Measurements from ENCODE around the gene FCER1A.
"Not testable (repeated sequence)": the region's sequence is repeated elsewhere in the genome, so short reads cannot be mapped to it uniquely, and the experiment has no call there.

The FCER1A gene

GRCh38 chr1:159302095-159302494 lies at the start of gene FCER1A:
TSS of gene FCER1A (plus strand) at chr1:159302336. CDS start at chr1:159302365, 29 bp downstream.
- DNase-seq: peak in 1 of 2 donors; percentile 5

GRCh38 chr1:159261311-159261710 lies 40.8 kb upstream of the FCER1A start:
- DNase-seq: no peak

GRCh38 chr1:159261721-159262494 lies 40.2 kb upstream of the FCER1A start:
- no peak for DNase-seq

- DNase-seq: no peak
Measured at GRCh38 chr1:159266832-159267231, 35.3 kb upstream of the FCER1A start.

GRCh38 chr1:159274631-159275030 lies 27.5 kb upstream of the FCER1A start:
- DNase-seq: no peak

- DNase-seq: no peak
Measured at GRCh38 chr1:159275891-159276290, 26.2 kb upstream of the FCER1A start.

- no peak for DNase-seq
Measured at GRCh38 chr1:159279773-159280172, 22.4 kb upstream of the FCER1A start.

GRCh38 chr1:159282118-159282517 lies 20.0 kb upstream of the FCER1A start:
- no peak for DNase-seq

- DNase-seq: no peak
Measured at GRCh38 chr1:159289060-159289459, 13.1 kb upstream of the FCER1A start.

- no peak for DNase-seq
Measured at GRCh38 chr1:159291424-159291823, 10.7 kb upstream of the FCER1A start.

GRCh38 chr1:159296706-159297375 lies 5.3 kb upstream of the FCER1A start:
- DNase-seq: no peak

- no peak for DNase-seq
Measured at GRCh38 chr1:159300146-159300545, 2.0 kb upstream of the FCER1A start.

- DNase-seq: no peak
Measured at GRCh38 chr1:159307346-159308020, 5.3 kb downstream of the FCER1A start.

- DNase-seq: no peak
Measured at GRCh38 chr1:159311679-159312078, 9.5 kb downstream of the FCER1A start.

- DNase-seq: peak in 1 of 2 donors; percentile 2
Measured at GRCh38 chr1:159315381-159315780, 13.2 kb downstream of the FCER1A start.

- no peak for DNase-seq
Measured at GRCh38 chr1:159318784-159319551, 16.8 kb downstream of the FCER1A start.

- no peak for DNase-seq
Measured at GRCh38 chr1:159334797-159335196, 32.7 kb downstream of the FCER1A start.

- no peak for DNase-seq
Measured at GRCh38 chr1:159338018-159338417, 35.9 kb downstream of the FCER1A start.

- no peak for DNase-seq
Measured at GRCh38 chr1:159339536-159339935, 37.4 kb downstream of the FCER1A start.

- DNase-seq: no peak
Measured at GRCh38 chr1:159341736-159342135, 39.6 kb downstream of the FCER1A start.

GRCh38 chr1:159342761-159343425 lies 40.8 kb downstream of the FCER1A start:
- no peak for DNase-seq

- DNase-seq: not testable (repeated sequence)
Measured at GRCh38 chr1:159349374-159349773, 47.2 kb downstream of the FCER1A start.

All from bone marrow (tissue), 2 donors.